ENCODE data around the gene TRRAP. TPM values are rescaled to one million over a fixed set of nuclear protein-coding genes. Genes with fewer than 3 reads are reported as not detected.
"Not testable (repeated sequence)": the region's sequence is repeated elsewhere in the genome, so short reads cannot be mapped to it uniquely, and the experiment has no call there.

The TRRAP gene
- total RNA-seq, 1 experiment from 2014 or later, result 17.3 TPM

- no peak for DNase-seq (ENCODE audit: low spot score)
- in situ Hi-C loops (cut with HindIII; ENCODE audit: low sequenced_read_pairs), result no loop called here
Observed at GRCh38 chr7:99034932-99035722, 156.8 kb downstream of the TRRAP start.

- no peak for DNase-seq (ENCODE audit: low spot score)
- in situ Hi-C loops (cut with HindIII; ENCODE audit: low sequenced_read_pairs), result no loop called here
Observed at GRCh38 chr7:99035723-99036545, 157.6 kb downstream of the TRRAP start.

- DNase-seq (ENCODE audit: low spot score), result peak; percentile 85
Observed at GRCh38 chr7:99036546-99037111, 158.3 kb downstream of the TRRAP start.

GRCh38 chr7:99037327-99037940 is 159.1 kb downstream of the TRRAP start:
- no peak for DNase-seq (ENCODE audit: low spot score)
- in situ Hi-C loops (cut with HindIII; ENCODE audit: low sequenced_read_pairs), result no loop called here

More at GRCh38 chr7:99036546-99037111, 158.3 kb downstream of the TRRAP start:
- in situ Hi-C loops (cut with HindIII; ENCODE audit: low sequenced_read_pairs), result no loop called here

GRCh38 chr7:99038086-99038855 is 159.9 kb downstream of the TRRAP start:
- in situ Hi-C loops (cut with HindIII; ENCODE audit: low sequenced_read_pairs), result no loop called here

GRCh38 chr7:99039384-99039891 is 161.1 kb downstream of the TRRAP start:
- in situ Hi-C loops (cut with HindIII; ENCODE audit: low sequenced_read_pairs), result no loop called here
- DNase-seq (ENCODE audit: low spot score), result no peak

More at GRCh38 chr7:99038086-99038855, 159.9 kb downstream of the TRRAP start:
- DNase-seq (ENCODE audit: low spot score), result no peak

- peak; percentile 87 for DNase-seq (ENCODE audit: low spot score)
- in situ Hi-C loops (cut with HindIII; ENCODE audit: low sequenced_read_pairs), result no loop called here
Observed at GRCh38 chr7:99040104-99040958, 162.0 kb downstream of the TRRAP start.

GRCh38 chr7:99041526-99041925 is 163.2 kb downstream of the TRRAP start:
- DNase-seq (ENCODE audit: low spot score), result peak; percentile 39
- in situ Hi-C loops (cut with HindIII; ENCODE audit: low sequenced_read_pairs), result no loop called here

GRCh38 chr7:99042957-99043356 is 164.6 kb downstream of the TRRAP start:
- DNase-seq (ENCODE audit: low spot score), result no peak
- in situ Hi-C loops (cut with HindIII; ENCODE audit: low sequenced_read_pairs), result no loop called here

- in situ Hi-C loops (cut with HindIII; ENCODE audit: low sequenced_read_pairs); DNase-seq (ENCODE audit: low spot score): not testable (repeated sequence)
Observed at GRCh38 chr7:99044858-99045257, 166.5 kb downstream of the TRRAP start.

- DNase-seq (ENCODE audit: low spot score); in situ Hi-C loops (cut with HindIII; ENCODE audit: low sequenced_read_pairs): not testable (repeated sequence)
Observed at GRCh38 chr7:99046262-99046661, 167.9 kb downstream of the TRRAP start.

GRCh38 chr7:99046722-99047121 is 168.4 kb downstream of the TRRAP start:
- in situ Hi-C loops (cut with HindIII; ENCODE audit: low sequenced_read_pairs), result no loop called here
- no peak for DNase-seq (ENCODE audit: low spot score)

- in situ Hi-C loops (cut with HindIII; ENCODE audit: low sequenced_read_pairs), result no loop called here
- no peak for DNase-seq (ENCODE audit: low spot score)
Observed at GRCh38 chr7:99047526-99048077, 169.3 kb downstream of the TRRAP start.

GRCh38 chr7:99050971-99051370 is 172.6 kb downstream of the TRRAP start:
- in situ Hi-C loops (cut with HindIII; ENCODE audit: low sequenced_read_pairs), result no loop called here
- DNase-seq (ENCODE audit: low spot score), result no peak

GRCh38 chr7:99054781-99055180 is 176.4 kb downstream of the TRRAP start:
- in situ Hi-C loops (cut with HindIII; ENCODE audit: low sequenced_read_pairs), result no loop called here

GRCh38 chr7:99061001-99061776 is 182.9 kb downstream of the TRRAP start:
- in situ Hi-C loops (cut with HindIII; ENCODE audit: low sequenced_read_pairs), result no loop called here
- peak; percentile 71 for DNase-seq (ENCODE audit: low spot score)

More at GRCh38 chr7:99054781-99055180, 176.4 kb downstream of the TRRAP start:
- no peak for DNase-seq (ENCODE audit: low spot score)

Data from G401 (cell line).